Stimulated activated CD4-positive, alpha-beta T cell treated with anti-CD3 and anti-CD28 coated beads, Interleukin-1b, Interleukin-23, amount 100 ng/mL, for 4 hours (primary cell): ENCODE results near the gene IQSEC1.
A peak's percentile ranks its signal among the peaks of the same experiment; 100 is the strongest.
"Not testable (repeated sequence)": the region's sequence is repeated elsewhere in the genome, so short reads cannot be mapped to it uniquely, and the experiment has no call there.

Experiments used
- DNase-seq, 2 donors: peaks; one replicate each; pipeline ENCODE4 v3.0.0-alpha.2; 2020; ENCODE audit warnings: low read depth in 2 of 2

IQSEC1 gene

GRCh38 chr3:12870942-12871341, 202.3 kb downstream of the IQSEC1 start:
- DNase-seq: no peak

GRCh38 chr3:12869035-12869621, 204.1 kb downstream of the IQSEC1 start:
- DNase-seq: peak in 1 of 2 donors; percentile 21

GRCh38 chr3:12868039-12869034, 204.9 kb downstream of the IQSEC1 start:
- peak; percentile 37 to 51 for DNase-seq

- no peak for DNase-seq
These were observed 206.4 kb downstream of the IQSEC1 start for GRCh38 chr3:12866836-12867235.

- no peak for DNase-seq
These were observed 208.0 kb downstream of the IQSEC1 start for GRCh38 chr3:12865271-12865670.

GRCh38 chr3:12862387-12862786, 210.8 kb downstream of the IQSEC1 start:
- no peak for DNase-seq

- no peak for DNase-seq
These were observed 211.6 kb downstream of the IQSEC1 start for GRCh38 chr3:12861611-12862010.

- DNase-seq: no peak
These were observed 213.4 kb downstream of the IQSEC1 start for GRCh38 chr3:12859840-12860239.

GRCh38 chr3:12856626-12857025, 216.6 kb downstream of the IQSEC1 start:
- no peak for DNase-seq

- DNase-seq: no peak
These were observed 218.7 kb downstream of the IQSEC1 start for GRCh38 chr3:12854565-12854964.

GRCh38 chr3:12853847-12854246, 219.4 kb downstream of the IQSEC1 start:
- not testable (repeated sequence) for DNase-seq

GRCh38 chr3:12852201-12852600, 221.0 kb downstream of the IQSEC1 start:
- no peak for DNase-seq
